ENCODE data around the gene ADTRP.
"Not testable (repeated sequence)": the region's sequence is repeated elsewhere in the genome, so short reads cannot be mapped to it uniquely, and the experiment has no call there.

Gene ADTRP

DNA sequence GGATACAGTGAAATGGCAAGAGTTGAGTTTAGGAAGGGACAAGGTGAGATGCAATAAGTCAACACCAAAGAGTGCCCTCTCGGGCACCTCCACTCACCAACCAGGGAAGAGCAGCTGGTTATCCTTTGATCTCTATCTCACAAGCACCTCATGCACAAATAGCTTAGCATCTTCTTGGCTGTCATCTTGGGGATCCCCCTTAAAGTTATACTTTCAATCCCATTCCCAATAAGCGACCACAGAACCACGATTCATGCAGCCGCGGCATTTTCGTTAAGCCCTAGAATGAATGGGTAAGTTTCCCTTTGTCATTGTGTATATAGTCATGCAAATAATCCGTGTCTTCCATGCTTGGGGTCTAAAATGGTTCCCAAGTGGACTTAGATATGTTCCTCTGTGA lies 73.5 kb downstream of the ADTRP start:
- intact Hi-C loops (cut with DNase I) = no loop called here
- DNase-seq = no peak

DNA sequence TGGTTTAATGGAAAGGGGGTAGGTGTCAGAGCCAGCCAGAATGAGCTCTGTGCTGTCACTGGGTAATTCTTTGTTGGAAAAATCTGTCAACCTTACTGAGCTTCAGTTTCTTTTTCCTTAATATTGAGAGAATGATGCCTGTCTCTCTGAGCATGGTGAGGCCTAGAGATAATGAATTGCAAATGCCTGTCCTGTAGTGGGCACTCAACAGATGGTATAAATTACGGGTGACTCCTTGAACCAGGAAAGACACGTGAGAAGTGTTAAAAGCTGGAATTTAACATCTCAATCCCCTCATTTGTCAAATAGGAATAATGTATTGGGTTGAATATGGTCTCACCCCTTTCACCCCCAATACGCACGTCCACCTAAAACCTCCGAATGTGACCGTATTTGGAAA lies 74.9 kb downstream of the ADTRP start:
- intact Hi-C loops (cut with DNase I) = loop anchor here (5.0 kb wide), 1 partner anchor 529 kb away; no protein-coding TSS in a partner anchor
- DNase-seq = no peak

DNA sequence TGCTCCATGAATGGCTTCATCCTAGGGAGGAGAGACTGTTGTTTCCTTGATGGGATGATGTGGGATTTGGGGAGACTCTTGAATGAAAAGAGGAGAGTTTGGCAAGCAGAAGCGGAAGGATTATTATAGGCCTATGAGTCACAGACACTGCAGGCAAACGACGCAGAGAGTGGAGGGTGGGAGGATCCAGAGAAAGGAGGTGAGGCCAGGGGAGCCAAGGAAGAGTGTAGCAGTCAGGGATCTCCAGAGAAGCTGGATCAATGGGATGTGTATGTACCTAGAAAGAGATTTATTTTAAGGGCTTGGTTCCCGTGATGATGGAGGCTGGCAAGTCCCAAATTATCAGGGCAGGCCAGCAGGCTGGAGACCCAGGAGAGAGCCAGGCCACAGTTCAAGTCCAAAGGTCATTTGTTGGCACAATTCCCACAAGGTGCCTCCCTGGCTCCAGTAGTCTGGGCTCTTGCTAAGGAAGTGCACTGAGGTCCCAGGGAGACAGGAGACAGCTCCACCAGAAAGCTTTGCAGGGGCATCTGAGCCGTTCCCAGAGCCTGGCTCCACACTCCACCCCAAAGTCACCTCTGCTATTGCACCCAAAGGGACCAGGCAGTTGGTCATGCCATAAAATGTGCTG lies 76.0 kb downstream of the ADTRP start:
- DNase-seq = peak in 6 of 10 donors; percentile 21 to 86 (median 60)
- intact Hi-C loops (cut with DNase I) = loop anchor here (5.0 kb wide), 1 partner anchor 530 kb away; no protein-coding TSS in a partner anchor

DNA sequence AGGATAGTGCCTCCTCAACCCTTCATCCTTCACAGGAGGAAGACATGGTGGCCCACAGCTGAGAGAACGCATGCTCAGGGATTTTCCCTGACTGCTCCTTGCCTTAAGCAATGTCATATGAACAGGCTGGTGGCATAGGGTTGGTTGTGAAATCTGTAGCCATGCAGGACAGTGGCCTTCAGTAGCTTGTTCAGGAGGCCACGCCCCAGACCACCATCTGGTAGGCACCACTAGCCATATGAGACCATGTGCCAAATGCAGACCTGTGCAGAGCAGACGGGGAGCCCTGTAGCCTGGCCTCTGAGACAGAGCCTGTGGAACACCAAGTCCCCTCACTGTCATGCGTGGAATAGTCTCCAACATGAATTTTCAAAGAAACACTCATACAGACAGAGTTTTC lies 76.5 kb downstream of the ADTRP start:
- DNase-seq = no peak
- intact Hi-C loops (cut with DNase I) = loop anchor here (5.0 kb wide), 1 partner anchor 530 kb away; no protein-coding TSS in a partner anchor

DNA sequence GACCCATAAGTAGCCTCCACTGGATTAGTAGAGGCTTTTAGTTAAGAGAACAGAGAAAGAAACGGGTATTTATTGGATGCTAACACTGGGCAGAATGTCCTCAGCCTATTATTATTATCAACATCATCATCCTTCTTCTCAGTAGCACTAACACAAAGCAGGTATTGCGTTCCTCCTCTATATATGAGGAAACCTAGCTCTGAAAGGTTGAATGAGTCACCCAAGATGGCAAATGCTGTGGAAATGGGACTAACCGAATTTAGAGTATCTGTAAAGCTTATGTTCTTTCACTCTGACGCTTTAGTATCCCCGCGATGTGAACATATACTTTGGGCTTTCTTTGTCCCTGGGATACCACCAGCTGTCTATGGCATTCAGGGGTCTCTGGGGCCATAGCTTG lies 77.0 kb downstream of the ADTRP start:
- intact Hi-C loops (cut with DNase I) = loop anchor here (5.0 kb wide), 1 partner anchor 531 kb away; no protein-coding TSS in a partner anchor
- DNase-seq = no peak

DNA sequence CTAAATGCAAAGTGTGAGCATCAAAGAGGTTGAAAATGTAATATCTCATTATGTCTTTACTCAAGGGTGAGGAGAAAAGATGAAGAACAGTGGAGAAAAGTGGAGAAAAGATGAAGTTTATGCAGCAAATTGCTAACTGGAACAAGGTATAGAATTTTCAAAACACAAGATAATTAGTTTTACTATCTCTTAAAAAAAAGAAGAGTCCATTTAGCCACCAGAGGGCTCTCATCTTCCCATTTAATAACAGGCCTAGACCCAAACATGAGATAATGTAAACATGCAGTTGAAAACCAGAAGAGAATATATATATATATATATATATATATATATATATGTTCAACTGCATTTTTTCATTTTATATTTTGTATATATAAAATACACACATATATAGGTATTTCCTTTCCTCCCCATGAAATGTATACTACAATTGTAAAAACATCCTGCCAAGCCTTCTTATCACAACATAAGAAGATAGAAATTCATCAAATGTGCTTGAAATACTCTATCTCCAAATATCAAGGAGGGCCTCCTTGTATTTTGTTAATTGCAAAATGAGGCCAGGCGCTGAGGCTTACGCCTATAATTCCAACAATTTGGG lies 78.4 kb downstream of the ADTRP start:
- no peak for DNase-seq
- intact Hi-C loops (cut with DNase I) = loop anchor here (5.0 kb wide), 1 partner anchor 532 kb away; no protein-coding TSS in a partner anchor

DNA sequence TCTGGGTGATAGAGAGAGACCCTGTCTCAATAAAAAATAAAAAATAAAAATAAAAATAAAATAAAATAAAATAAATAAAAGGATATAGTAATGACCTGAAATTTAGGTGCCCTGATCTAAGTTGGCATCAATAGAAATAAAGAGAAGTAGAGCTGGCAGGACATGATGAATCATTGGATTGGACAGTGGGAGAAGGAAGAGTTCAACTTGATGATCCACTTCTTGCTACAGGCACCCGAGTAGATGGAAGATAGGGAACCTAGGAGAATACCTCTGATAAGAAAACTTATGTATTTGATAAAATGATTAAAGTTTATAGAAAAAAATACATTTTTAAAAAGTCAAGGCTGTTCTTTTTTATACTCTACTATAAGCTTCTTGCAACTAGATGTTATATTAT lies 79.0 kb downstream of the ADTRP start:
- intact Hi-C loops (cut with DNase I) = loop anchor here (5.0 kb wide), 1 partner anchor 908 kb away; no protein-coding TSS in a partner anchor
- DNase-seq = no peak

DNA sequence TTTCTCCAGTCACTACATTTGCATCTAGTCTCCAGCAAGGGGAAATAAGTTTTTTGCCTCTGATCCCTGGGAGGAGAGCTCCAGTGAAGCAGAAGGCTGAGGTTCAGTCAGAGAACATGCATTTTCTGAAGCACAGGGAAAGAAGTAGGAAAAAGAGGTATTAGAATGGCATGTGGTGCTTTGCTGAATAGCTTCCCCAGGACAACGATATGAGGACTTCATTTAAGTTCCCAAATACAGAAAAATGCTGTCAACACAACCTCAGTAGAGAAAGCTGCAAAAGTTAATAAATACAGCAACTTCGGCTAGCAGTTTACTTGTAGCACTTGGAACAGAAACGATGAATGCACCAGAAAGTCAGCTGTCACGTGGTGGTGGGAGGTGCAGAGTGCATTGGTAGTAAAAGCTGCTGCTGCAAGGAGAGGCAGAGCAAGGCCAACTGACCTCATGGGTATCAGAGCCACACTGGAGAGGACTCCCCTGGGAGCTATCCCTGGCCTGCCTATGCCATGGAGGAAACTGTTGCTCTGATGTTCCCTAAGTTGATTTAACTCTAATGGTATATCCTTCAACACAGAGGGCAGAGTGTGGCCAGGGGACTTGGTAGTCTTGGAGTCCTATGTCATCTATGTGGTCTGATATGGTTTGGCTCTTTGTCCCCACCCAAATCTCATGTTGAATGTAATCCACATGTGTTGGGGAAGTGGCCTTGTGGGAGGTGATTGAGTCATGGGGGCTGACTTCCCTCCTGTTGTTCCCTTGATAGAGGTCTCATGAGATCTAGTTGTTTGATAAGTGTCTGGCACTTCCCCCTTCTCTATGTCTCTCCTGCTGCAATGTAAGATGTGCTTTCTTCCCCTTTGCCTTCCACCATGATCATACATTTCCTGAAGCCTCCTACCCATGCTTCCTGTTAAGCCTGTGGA lies 85.9 kb downstream of the ADTRP start:
- intact Hi-C loops (cut with DNase I) = no loop called here
- no peak for DNase-seq

DNA sequence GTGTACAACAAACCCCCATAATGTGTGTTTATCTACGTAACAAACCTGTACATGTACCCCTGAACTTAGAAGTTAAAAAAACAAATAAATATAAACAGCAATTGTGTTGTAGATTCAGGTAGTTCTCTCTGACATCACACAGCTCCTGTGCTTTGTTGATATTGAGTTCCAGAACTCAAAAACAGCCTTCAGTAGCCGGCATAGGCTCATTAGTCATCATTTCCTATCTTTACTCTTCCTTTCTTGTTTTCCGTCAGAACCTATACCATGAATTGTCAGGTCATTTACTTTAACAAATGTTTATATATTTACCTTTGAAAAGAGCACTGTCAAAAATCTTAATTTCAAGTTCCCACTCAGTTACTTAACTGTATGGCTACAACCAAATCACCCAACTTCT lies 88.8 kb downstream of the ADTRP start:
- no peak for DNase-seq
- intact Hi-C loops (cut with DNase I) = no loop called here

DNA sequence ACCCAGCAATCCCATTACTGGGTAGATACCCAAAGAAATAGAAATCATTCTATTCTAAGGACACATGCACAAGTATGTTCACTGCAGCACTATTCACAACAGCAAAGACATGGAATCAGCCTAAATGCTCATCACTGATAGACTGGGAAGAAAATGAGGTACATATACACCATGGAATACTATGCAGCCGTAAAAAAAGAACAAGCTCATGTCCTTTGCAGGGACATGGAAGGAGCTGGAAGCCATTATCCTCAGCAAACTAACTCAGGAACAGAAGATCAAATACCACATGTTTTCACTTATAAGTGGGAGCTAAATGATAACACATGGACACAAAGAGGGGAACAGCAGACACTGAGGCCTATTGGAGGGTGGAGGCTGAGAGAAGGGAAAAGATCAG lies 89.2 kb downstream of the ADTRP start:
- intact Hi-C loops (cut with DNase I); DNase-seq: not testable (repeated sequence)

DNA sequence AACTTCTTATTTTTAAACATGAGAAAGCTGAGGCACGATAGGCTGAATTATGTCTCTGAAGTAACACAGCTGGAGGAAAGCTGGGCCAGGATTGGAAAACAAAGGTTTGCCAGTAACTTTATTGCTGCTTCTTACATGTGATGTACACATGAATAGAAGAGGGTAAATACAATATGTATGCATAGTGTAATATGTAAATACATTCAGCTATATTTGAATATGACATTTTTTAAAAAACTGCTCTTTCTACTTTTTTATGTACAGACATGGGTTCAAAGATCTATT lies 90.2 kb downstream of the ADTRP start:
- DNase-seq = no peak
- intact Hi-C loops (cut with DNase I) = no loop called here

DNA sequence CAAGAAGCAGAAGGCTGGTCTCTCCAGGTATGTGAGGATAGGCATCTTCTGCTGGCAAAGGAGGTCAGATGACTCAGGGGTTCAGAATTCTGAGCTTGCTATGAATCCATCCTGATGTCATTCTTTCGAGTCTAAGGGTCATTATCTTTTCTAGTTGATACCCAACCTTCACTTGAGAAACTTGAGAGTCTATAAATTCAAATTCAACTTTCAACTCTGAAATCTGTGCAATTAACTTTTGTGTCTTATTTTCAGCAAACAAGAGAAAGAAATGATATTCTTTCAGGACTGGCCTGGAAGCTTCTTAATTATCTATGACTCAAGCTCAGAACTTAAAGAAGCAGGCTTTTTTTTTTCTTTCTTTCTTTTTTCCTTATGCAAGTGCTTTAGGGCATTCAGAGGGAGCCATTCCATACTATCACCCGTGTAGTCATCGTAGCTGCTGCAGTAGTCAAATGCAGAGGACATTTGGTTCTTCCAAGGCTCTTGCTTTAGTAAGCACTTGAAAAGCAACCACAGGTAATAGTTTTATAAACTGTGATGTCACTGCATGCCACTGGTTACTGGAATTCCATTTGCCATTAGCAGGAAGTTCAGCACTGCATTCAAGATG lies 93.0 kb downstream of the ADTRP start:
- intact Hi-C loops (cut with DNase I) = no loop called here
- DNase-seq = no peak

DNA sequence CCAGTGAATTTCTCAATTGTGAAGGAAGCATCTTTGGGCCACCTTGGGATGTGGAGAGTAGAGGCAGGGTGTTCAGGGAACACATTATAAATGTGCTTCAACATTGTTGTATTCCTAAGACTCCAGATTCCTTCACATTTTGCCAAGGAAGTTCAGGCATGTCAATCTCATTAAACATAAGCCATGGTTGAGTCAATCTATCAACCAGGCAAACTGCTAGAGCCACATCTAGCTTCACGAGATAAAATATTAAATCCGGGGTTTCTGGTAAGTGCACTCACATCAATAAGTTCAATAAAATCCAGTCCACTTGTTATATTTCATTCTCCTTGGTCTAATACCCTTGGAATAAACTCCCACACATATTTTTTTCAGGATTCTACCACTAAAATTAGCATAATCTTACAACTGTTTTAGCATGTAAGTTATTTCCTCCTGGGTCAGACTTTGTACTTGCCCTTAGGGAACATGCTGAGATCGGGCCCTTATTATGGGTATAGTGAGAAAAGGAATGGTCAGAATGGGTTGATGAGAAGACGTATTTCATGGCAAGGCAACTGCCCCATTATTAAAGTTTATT lies 93.6 kb downstream of the ADTRP start:
- intact Hi-C loops (cut with DNase I) = no loop called here
- DNase-seq = no peak

DNA sequence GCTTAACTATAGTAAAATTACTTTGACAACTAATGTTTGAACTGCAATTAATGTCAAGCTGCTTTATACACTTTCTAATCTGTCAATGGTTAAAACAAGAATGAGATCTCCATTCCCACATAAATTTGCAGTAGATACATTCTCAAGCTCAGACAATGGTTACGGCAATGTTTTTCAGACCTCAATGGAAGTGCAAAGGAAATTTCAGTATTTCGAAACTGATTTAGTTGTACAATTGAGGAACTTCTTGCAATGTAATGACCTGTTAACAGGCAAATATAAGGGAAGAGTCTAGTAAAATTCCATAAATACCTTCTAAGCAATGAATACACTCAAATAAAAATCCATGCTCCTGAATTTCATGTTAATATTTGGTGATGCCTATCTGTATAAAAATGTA lies 94.7 kb downstream of the ADTRP start:
- DNase-seq = no peak
- intact Hi-C loops (cut with DNase I) = no loop called here

DNA sequence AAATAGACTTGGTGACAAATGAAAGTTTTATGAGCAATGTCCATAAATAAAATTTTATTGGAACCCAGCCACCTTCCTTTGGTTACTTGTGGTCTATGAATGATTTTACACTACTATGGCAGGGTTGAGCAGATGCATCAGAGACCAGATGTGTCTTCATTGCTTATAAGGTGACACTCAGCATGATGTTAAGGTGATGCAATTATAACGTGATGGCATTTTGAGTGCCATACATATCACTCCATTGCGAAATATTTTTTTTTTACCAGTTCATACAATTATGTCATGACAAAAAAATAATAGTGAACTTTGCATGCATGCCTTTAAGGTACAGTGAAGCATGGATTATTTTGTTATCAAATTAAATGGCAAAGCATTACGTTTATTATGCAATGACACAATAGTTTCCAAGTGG lies 96.0 kb downstream of the ADTRP start:
- intact Hi-C loops (cut with DNase I) = no loop called here
- no peak for DNase-seq

DNA sequence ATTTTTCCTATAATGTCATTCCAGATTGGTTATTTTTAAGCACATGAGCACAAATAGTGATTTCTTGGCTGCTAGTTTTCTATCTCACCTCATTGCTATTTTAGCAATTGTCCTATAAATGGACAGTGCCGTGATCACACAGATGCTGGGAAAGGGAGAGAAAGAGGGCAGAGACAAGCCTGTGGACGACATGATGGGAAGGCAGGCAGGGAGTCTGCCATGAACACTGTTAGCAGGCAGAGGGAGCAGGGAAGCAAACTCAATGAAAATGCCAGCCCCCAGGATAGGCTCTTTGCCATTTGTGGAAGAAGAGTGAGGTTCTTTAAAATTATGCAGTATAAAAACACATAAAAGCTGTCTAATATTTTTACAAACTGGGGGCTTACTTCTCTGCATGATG lies 96.8 kb downstream of the ADTRP start:
- intact Hi-C loops (cut with DNase I) = no loop called here

DNA sequence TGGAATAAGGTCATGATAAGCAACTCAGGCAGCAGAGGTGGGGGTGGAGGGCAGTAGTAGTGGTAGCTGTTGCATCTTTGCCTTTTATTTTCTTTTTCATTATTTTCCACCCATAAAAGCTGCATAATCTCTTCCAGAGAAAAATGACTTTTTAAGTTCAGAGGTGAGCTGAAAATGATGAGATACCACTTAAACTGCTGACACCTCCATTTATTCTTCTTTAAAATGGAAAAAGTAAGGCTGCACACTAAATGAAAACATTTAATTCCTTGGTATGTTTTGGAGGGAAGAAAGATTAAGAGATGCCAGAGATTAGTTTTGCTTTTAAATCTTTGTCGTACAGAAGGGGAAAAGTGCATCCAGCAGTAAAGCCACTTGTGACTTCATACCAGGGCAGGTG lies 97.2 kb downstream of the ADTRP start:
- no peak for DNase-seq
- intact Hi-C loops (cut with DNase I) = no loop called here

More for the DNA sequence above, 96.8 kb downstream of the ADTRP start:
- peak in 1 of 10 donors; percentile 58 for DNase-seq

DNA sequence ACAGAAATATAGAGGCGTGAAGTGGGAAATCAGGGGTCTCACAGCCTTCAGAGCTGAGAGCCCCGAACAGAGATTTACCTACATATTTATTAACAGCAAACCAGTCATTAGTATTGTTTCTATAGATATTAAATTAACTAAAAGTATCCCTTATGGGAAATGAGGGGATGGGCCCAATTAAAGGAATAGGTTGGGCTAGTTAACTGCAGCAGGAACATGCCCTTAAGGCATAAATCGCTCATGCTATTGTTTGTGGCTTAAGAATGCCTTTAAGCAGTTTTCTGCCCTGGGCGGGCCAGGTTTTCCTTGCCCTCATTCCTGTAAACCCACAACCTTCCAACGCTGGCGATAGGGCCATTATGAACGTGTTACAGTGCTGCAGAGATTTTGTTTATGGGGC lies 98.1 kb downstream of the ADTRP start:
- intact Hi-C loops (cut with DNase I); DNase-seq: not testable (repeated sequence)

DNA sequence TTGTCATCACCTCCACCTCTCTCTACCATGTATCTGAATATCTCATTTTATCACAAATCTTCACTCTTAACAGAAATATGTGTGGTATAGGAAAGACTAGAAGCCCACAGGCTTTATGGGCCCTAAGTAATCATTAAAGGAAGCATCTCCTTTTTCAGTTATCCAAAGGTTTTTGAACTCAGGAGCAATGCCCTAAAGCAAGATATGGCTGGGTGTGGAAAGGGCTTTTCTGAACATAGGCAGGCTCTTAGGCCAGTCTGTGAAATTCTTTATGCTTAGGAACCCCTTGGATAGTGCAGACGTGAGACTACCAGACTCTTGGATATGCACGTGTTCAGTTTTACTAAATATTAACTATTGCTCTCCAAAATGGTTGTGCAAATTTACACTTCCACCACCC lies 99.5 kb downstream of the ADTRP start:
- intact Hi-C loops (cut with DNase I) = no loop called here
- no peak for DNase-seq

DNA sequence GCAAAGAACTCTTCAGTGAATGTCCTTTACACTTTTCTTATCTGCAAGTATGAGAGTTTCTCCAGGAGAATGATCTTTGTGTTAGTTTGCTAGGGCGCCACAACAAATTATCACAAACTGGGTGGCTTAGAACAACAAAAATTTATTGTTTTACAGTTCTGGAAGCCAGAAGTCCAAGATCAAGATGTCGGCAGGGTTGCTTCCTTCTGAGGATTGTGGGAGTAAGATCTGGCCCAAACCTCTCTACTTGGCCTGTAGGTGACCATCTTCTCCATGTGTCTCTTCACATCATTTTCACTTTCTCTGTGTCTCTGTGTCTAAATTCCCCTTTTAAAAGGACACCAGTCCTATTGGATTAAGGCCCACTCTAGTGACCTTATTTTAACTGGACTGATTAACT lies 103.0 kb downstream of the ADTRP start:
- intact Hi-C loops (cut with DNase I) = no loop called here
- no peak for DNase-seq

DNA sequence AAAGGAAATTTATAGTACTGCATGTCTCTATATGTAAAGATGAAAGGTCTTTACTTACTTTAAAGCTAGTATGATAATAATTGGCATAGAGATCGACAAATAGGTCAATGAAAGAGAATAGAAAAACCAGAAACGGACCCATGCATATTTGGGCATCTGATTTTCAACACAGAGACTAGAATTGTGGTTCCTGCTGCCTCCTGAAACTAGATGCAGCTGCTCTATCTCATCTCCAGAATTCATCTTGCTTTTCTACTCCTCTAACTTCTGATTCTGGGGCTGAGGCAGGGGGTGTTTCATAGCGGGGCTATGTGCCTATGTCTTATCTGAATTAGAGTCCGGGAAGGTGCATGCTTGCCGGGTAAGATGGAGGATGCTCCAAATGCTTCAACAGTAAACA lies 105.9 kb downstream of the ADTRP start:
- no peak for DNase-seq
- intact Hi-C loops (cut with DNase I) = no loop called here
